Naive thymus-derived CD8-positive, alpha-beta T cell (primary cell): ENCODE measurements around the gene DGLUCY. TPM values are rescaled to one million over a fixed set of nuclear protein-coding genes. Genes with fewer than 3 reads are reported as not detected.
A peak's percentile ranks its signal among the peaks of the same experiment; 100 is the strongest.
"Not testable (repeated sequence)": the region's sequence is repeated elsewhere in the genome, so short reads cannot be mapped to it uniquely, and the experiment has no call there.

ENCODE experiments used
- ATAC-seq, 2 donors: fragments of 150-1000 bp; cut with Tn5 transposase in 1 of 2; sonication (Bioruptor Pico), chemical (Tn5 transposase) in 1 of 2; 1 replicate in 1 of 2; 2 replicates in 1 of 2; pipeline ENCODE4 v1.10.0; 2021; ENCODE audit warnings: mild to moderate bottlenecking in 2 of 2, moderate library complexity in 2 of 2
- POLR2A ChIA-PET: fragments of 350-600 bp; sonication (Branson Sonifier 250); formaldehyde crosslinking; loops from one replicate; lab custom pipeline; 2021; ENCODE audit warnings: antibody characterized with exemption; lab: Charles Lee
- DNase-seq, 10 donors: peaks; one replicate each; pipeline versions ENCODE4 v3.0.0 to v3.0.0-alpha.2; 2020 to 2022
- H3K27ac Mint-ChIP-seq, 10 donors: one replicate each; pipeline ENCODE4 v1.8.0; 2020 to 2022; ENCODE audit warnings: mild to moderate bottlenecking in 10 of 10, mixed read lengths in 10 of 10, moderate library complexity in 4 of 10, inconsistent platforms in 1 of 10
- H3K27me3 Mint-ChIP-seq, 5 donors: one replicate each; pipeline ENCODE4 v1.8.0; 2021 to 2022; ENCODE audit warnings: mixed read lengths in 5 of 5
- H3K36me3 Mint-ChIP-seq, 3 donors: one replicate each; pipeline ENCODE4 v1.8.0; 2020 to 2022; ENCODE audit warnings: mixed read lengths in 3 of 3, mild to moderate bottlenecking in 2 of 3, inconsistent platforms in 1 of 3
- H3K4me1 Mint-ChIP-seq, 4 donors: one replicate each; pipeline ENCODE4 v1.8.0; 2021 to 2022; ENCODE audit warnings: mixed read lengths in 4 of 4
- H3K4me3 Mint-ChIP-seq, 10 donors: one replicate each; pipeline ENCODE4 v1.8.0; 2020 to 2022; ENCODE audit warnings: mild to moderate bottlenecking in 10 of 10, mixed read lengths in 10 of 10, moderate library complexity in 6 of 10, inconsistent platforms in 1 of 10
- H3K9me3 Mint-ChIP-seq, 9 donors: one replicate each; pipeline ENCODE4 v1.8.0; 2020 to 2022; ENCODE audit warnings: mixed read lengths in 9 of 9, mild to moderate bottlenecking in 3 of 9, inconsistent platforms in 1 of 9, moderate library complexity in 1 of 9
- polyA plus RNA-seq, 3 donors: library from polyadenylated mRNA; unstranded; fragments of 300-500 nt; fragmentation: Illumina TruSeq; gene quantifications; one replicate each; pipeline ENCODE4 v1.2.3, GENCODE V29; 2021
- total RNA-seq, 8 experiments: library from RNA in 2 of 8; stranded (reverse) in 2 of 8; gene quantifications; one replicate each; pipeline ENCODE4 v1.2.3 and lab custom pipeline; 2021 to 2026

The DGLUCY gene
- total and polyA plus RNA-seq, 5 experiments from 2014 or later, result 24.9 to 83.9 (median 38.5) TPM

DNA sequence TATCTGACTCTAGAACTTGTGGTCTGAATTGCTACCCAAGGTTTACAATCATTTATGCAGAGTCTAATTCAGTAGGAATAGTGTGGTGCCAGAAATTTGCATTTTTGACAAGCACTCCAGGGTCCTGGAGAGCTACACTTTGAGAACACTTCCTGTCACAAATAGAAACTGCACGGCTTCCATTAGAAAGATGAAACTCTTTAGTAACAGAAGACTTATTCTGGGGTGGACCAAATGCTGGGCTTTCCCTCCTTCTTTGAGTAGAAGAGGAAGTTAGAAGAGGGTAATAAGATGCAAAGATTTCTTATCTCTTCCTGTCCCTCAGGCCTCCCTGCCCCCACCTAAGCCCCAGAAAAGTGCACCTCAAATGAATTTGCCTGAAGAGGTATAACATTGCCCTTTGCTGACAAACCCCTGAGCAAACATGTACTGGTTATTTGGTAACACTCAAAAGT is 28.4 kb downstream of the DGLUCY start:
- Mint-ChIP-seq H3K9me3 (no peaks in the 10 kb centered on the region), H3K36me3 (peaks cover 0 to 45% (median 4%) of the 10 kb centered on the region in 3 donors), H3K27ac (peak overlapping the region in 7 of 10 donors; percentile 9 to 84 (median 17)), H3K4me3 (peak overlapping the region in 1 of 10 donors; percentile 28), H3K4me1 (peaks cover 14 to 66% (median 37%) of the 10 kb centered on the region in 4 donors), H3K27me3 (no peaks in the 10 kb centered on the region)
- POLR2A ChIA-PET, result interaction anchor here (0.7 to 1.5 kb wide), 2 partner anchors 82 to 93 kb away, joined by 3 to 6 read pairs; partner anchors contain the start of gene RPS6KA5
- DNase-seq, result peak in 2 of 10 donors; percentile 5 to 19
- ATAC-seq, result peak; percentile 23 to 70

DNA sequence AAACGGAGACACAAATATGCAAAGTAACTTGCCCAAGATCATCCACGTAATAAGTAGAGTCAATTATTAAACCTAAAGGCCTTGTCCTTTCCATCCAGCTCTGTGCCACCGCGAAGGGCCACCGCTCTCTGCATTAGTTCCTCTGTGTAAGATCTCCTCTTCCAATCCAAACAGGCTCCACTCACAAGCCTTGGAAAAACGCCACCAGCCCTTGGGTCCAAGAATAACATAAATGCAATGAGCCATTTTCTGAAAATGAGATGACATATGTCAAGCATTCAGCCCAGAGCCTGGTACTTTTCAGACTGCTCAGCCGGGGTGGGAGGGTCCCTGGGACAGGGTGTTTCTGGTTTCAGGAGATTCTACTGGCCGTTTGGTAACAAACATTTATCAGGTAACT is 30.0 kb downstream of the DGLUCY start:
- no peaks in the 10 kb centered on the region for H3K9me3 Mint-ChIP-seq
- POLR2A ChIA-PET, result no interaction called here
- H3K4me3 Mint-ChIP-seq, result peak overlapping the region in 1 of 10 donors; percentile 24
- ATAC-seq, result no peak
- DNase-seq, result no peak
- H3K4me1 Mint-ChIP-seq, result peaks cover 14 to 57% (median 33%) of the 10 kb centered on the region in 4 donors
- H3K27me3 Mint-ChIP-seq, result no peaks in the 10 kb centered on the region
- H3K27ac Mint-ChIP-seq, result peak overlapping the region in 3 of 10 donors; percentile 26 to 29 (median 26)
- peaks cover 0 to 59% (median 7%) of the 10 kb centered on the region in 3 donors for H3K36me3 Mint-ChIP-seq

GRCh38 chr14:91144425-91145145 is 30.7 kb downstream of the DGLUCY start:
- Mint-ChIP-seq H3K4me1 (peaks cover 14 to 54% (median 32%) of the 10 kb centered on the region in 4 donors), H3K36me3 (peaks cover 0 to 63% (median 7%) of the 10 kb centered on the region in 3 donors), H3K27me3 (no peaks in the 10 kb centered on the region), H3K27ac (peak overlapping the region in 6 of 10 donors; percentile 29 to 79 (median 48)), H3K9me3 (no peaks in the 10 kb centered on the region), H3K4me3 (no peak overlapping the region)
- ATAC-seq (no peak), DNase-seq (no peak)
- POLR2A ChIA-PET, result no interaction called here

DNA sequence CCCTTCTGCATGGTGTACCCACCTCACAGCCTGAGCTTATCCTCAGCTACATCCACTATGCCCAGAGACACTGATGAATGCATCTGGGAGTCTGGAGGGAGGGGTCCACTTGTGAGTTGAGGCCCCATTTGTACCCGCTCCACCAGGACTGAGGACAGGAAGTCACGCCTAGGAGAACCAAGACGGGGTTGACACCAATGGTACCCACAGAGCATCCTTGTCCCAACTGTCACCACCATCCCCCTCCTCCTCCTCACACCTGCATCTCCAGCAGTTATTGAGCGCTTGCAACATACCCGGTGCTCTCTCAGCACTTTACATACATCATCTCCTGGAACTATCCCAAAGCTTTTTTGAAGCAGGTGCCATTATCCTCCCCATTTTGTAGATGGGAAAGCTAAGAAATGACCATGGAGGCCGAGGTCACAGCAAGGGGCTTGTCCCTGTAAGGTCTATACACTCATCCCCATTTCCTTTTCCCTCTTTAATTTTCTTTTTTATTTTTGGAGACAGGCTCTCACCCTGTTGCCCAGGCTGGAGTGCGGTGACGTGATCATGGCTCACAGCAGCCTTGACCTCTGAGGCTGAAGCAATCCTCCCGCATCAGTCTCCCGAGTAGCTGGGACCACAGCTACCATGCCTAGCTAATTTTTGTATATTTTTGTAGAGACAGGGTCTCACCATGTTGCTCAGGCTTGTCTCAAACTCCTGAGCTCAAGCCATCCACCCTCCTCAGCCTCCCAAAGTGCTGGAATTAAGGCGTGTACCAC is 31.7 kb downstream of the DGLUCY start:
- Mint-ChIP-seq H3K4me3 (no peak overlapping the region), H3K27me3 (no peaks in the 10 kb centered on the region), H3K27ac (peak overlapping the region in 2 of 10 donors; percentile 44 to 56), H3K4me1 (peaks cover 14 to 47% (median 30%) of the 10 kb centered on the region in 4 donors), H3K36me3 (peaks cover 0 to 66% (median 7%) of the 10 kb centered on the region in 3 donors), H3K9me3 (no peaks in the 10 kb centered on the region)
- no peak for ATAC-seq
- POLR2A ChIA-PET, result interaction anchor here (0.9 kb wide), 1 partner anchor 31 kb away, joined by 3 read pairs; the partner anchor contains the start of gene DGLUCY
- no peak for DNase-seq

GRCh38 chr14:91146661-91147060 is 32.8 kb downstream of the DGLUCY start:
- DNase-seq, result no peak
- Mint-ChIP-seq H3K27me3 (no peaks in the 10 kb centered on the region), H3K4me1 (peaks cover 13 to 40% (median 27%) of the 10 kb centered on the region in 4 donors), H3K27ac (no peak overlapping the region), H3K9me3 (no peaks in the 10 kb centered on the region), H3K4me3 (no peak overlapping the region), H3K36me3 (peaks cover 4 to 70% (median 7%) of the 10 kb centered on the region in 3 donors)
- ATAC-seq, result no peak
- POLR2A ChIA-PET, result interaction anchor here (0.9 kb wide), 1 partner anchor 32 kb away, joined by 3 read pairs; the partner anchor contains the start of gene DGLUCY

GRCh38 chr14:91149462-91149861 is 35.6 kb downstream of the DGLUCY start:
- POLR2A ChIA-PET, result no interaction called here
- Mint-ChIP-seq H3K9me3 (no peaks in the 10 kb centered on the region), H3K27me3 (no peaks in the 10 kb centered on the region), H3K27ac (no peak overlapping the region), H3K4me1 (peaks cover 5 to 22% (median 12%) of the 10 kb centered on the region in 4 donors), H3K36me3 (peaks cover 4 to 55% (median 7%) of the 10 kb centered on the region in 3 donors), H3K4me3 (no peak overlapping the region)
- ATAC-seq, result no peak
- DNase-seq, result no peak

GRCh38 chr14:91152499-91152898 is 38.6 kb downstream of the DGLUCY start:
- ATAC-seq (no peak), DNase-seq (no peak)
- Mint-ChIP-seq H3K9me3 (no peaks in the 10 kb centered on the region), H3K27me3 (no peaks in the 10 kb centered on the region), H3K36me3 (peaks cover 2 to 45% (median 4%) of the 10 kb centered on the region in 3 donors), H3K4me3 (no peak overlapping the region), H3K27ac (peak overlapping the region in 1 of 10 donors; percentile 25), H3K4me1 (peaks cover 6 to 18% (median 16%) of the 10 kb centered on the region in 4 donors)
- POLR2A ChIA-PET, result no interaction called here

DNA sequence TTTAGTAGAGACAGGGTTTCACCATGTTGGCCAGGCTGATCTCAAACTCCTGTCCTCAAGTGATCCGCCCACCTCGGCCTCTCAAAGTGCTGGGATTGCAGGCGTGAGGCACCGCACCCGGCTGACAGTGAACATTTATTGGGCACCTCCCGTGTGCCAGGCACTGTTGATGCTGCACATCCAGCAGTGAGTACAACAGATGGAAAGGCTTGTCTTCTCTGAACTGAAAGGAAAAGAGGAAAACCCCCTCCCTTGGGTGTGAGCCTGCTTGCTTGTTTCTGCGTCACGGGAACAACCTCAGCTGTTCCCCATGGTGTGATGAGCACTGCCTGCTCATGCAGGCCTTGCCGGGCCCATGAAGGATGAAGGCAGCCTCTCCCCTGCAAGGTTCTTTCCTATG is 39.5 kb downstream of the DGLUCY start:
- Mint-ChIP-seq H3K27me3 (no peaks in the 10 kb centered on the region), H3K4me1 (peaks cover 6 to 18% (median 16%) of the 10 kb centered on the region in 4 donors), H3K9me3 (no peaks in the 10 kb centered on the region), H3K4me3 (no peak overlapping the region), H3K36me3 (peaks cover 0 to 44% (median 4%) of the 10 kb centered on the region in 3 donors), H3K27ac (no peak overlapping the region)
- POLR2A ChIA-PET, result no interaction called here
- DNase-seq (no peak), ATAC-seq (no peak)

DNA sequence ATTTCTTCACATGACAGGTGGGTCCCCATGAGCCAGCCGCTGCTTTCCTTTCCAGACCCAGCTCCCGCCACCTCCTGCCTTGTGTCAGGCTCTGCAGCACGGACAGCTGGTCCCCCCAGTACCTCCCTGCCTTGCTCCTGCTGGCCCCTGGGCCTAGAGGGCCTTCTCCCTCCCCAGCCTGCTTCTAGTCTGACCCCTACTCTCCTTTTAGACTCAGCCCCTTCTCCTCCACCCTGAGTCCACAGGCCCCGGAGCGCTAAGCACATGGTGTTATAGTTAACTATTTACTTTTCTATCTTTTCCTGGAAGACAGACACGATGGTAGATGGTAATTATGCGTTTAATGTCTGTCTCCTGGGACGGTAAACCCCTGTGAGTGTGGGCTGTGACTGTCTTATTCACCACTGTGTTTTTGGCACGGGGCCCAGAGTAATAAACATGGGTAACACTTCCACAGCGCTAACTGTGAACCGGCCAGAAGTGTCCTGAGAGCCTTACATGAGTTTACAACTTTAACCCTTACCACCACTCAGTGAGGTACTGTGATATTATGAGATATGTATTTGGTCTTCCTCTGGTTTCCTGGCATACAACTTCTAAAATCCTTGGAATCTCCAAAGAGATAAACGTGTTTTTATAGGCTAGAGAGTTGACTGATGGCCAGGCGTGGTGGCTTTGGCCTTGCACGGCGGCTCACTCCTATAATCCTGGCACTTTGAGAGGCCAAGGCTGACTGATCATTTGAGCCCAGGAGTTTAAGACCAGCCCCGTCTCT is 41.2 kb downstream of the DGLUCY start:
- peak in 2 of 10 donors; percentile 17 to 26 for DNase-seq
- Mint-ChIP-seq H3K9me3 (no peaks in the 10 kb centered on the region), H3K27ac (peak overlapping the region in 3 of 10 donors; percentile 23 to 66 (median 32)), H3K4me3 (no peak overlapping the region), H3K27me3 (no peaks in the 10 kb centered on the region), H3K36me3 (peaks cover 0 to 48% (median 4%) of the 10 kb centered on the region in 3 donors), H3K4me1 (peaks cover 6 to 18% (median 17%) of the 10 kb centered on the region in 4 donors)
- POLR2A ChIA-PET, result interaction anchor here (0.7 kb wide), 1 partner anchor 954 kb away, joined by 4 read pairs; no protein-coding TSS in a partner anchor
- ATAC-seq, result peak; percentile 46 to 57

- no peaks in the 10 kb centered on the region for H3K27me3 Mint-ChIP-seq
- POLR2A ChIA-PET, result interaction anchor here (0.7 to 1.1 kb wide), 2 partner anchors 95 to 954 kb away, joined by 4 read pairs; partner anchors contain the start of gene RPS6KA5
- DNase-seq (no peak), ATAC-seq (no peak)
- H3K36me3 Mint-ChIP-seq, result peaks cover 2 to 54% (median 3%) of the 10 kb centered on the region in 3 donors
- H3K4me3 Mint-ChIP-seq, result no peak overlapping the region
- H3K9me3 Mint-ChIP-seq, result no peaks in the 10 kb centered on the region
- peak overlapping the region in 2 of 10 donors; percentile 26 to 27 for H3K27ac Mint-ChIP-seq
- peaks cover 6 to 18% (median 16%) of the 10 kb centered on the region in 4 donors for H3K4me1 Mint-ChIP-seq
Measured at GRCh38 chr14:91155626-91156089, 41.8 kb downstream of the DGLUCY start.

GRCh38 chr14:91156142-91156666 is 42.3 kb downstream of the DGLUCY start:
- peaks cover 6 to 17% (median 15%) of the 10 kb centered on the region in 4 donors for H3K4me1 Mint-ChIP-seq
- not testable (repeated sequence) for DNase-seq, H3K27me3 Mint-ChIP-seq, H3K9me3 Mint-ChIP-seq, ATAC-seq, H3K4me3 Mint-ChIP-seq
- peaks cover 0 to 57% (median 4%) of the 10 kb centered on the region in 3 donors for H3K36me3 Mint-ChIP-seq
- POLR2A ChIA-PET, result interaction anchor here (0.6 to 1.1 kb wide), 3 partner anchors 95 to 953 kb away, joined by 4 read pairs; partner anchors contain the start of gene RPS6KA5
- peak overlapping the region in 2 of 10 donors; percentile 14 to 31 for H3K27ac Mint-ChIP-seq
